ENCODE results near the gene IQGAP2. TPM values are rescaled to one million over a fixed set of nuclear protein-coding genes. Genes with fewer than 3 reads are reported as not detected.
A peak's percentile ranks its signal among the peaks of the same experiment; 100 is the strongest.

IQGAP2 gene
- total and polyA plus RNA-seq, 9 of the 15 experiments (the other 6 are each of a cell fraction or from before 2014, with no cell fraction given): 8.7 to 23.2 (median 17.4) TPM

DNA sequence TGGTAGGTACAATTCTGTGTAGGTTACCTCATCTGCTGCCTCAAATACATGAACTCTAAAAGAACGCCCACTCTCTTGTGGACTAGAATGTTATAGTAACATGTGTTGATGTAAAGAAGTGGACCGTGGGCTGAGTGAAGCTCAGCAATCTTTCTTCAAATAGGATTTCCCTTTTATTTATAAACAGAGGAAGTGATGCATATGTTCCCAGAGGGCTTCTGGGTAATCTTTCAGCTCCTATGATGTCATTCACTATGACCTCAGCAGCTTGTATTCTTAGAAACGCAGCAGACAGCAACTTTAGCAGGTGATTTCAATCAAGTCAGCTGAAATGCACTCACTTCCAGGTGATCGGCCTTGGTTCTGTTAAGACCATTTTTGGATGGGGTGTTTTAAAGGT, 205.7 kb downstream of the IQGAP2 start:
- Histone ChIP-seq H3K9me3 (replicated peaks; ENCODE audit: control insufficient read depth, insufficient read depth, low read depth, low read length) (no peaks in the 10 kb centered on the region), H3K27ac (ENCODE audit: extremely low read depth, low read depth, low read length) (no peak overlapping the region; the same call in 2 of the 3 replicates), H3K79me2 (ENCODE audit: control insufficient read depth, insufficient read depth, low read length) (no peaks in the 10 kb centered on the region), H3K4me3 (no peak overlapping the region), H2AFZ (ENCODE audit: low read depth, low read length) (no peak overlapping the region; the same call in 1 of the 2 replicates), H3K36me3 (ENCODE audit: control insufficient read depth, insufficient read depth, low read length) (no peaks in the 10 kb centered on the region), H3K4me1 (replicated peaks in 1 of 2; ENCODE audit: control insufficient read depth in 2 of 2, insufficient read depth in 2 of 2, low read length in 2 of 2) (peaks cover 0 to 2% of the 10 kb centered on the region in 2 experiments; a peak in 1 of 5 replicates), H3K9me1 (ENCODE audit: control insufficient read depth, insufficient read depth, low read length) (no peaks in the 10 kb centered on the region), H3K27me3 (ENCODE audit: control insufficient read depth in 2 of 2, insufficient read depth in 2 of 2, low read length in 2 of 2) (no peaks in the 10 kb centered on the region), H3K9ac (ENCODE audit: insufficient read depth in 1 of 2, low read depth in 2 of 2, low read length in 2 of 2) (no peak overlapping the region), H3K4me2 (ENCODE audit: insufficient read depth, low read length) (no peak overlapping the region), H4K20me1 (replicated peaks; ENCODE audit: control insufficient read depth, insufficient read depth, low read length) (no peaks in the 10 kb centered on the region)
- DNase-seq (ENCODE audit: extremely low read depth in 1 of 4, low spot score in 3 of 4): peak in 2 of 4 experiments; percentile 16 to 58
- 38% methylated on average over 4 of the region's 4 CpGs for WGBS (ENCODE audit: insufficient coverage, low coverage, missing lambda C conversion rate)
- ATAC-seq: peak; percentile 77
- CTCF ChIA-PET (ENCODE audit: low intra/inter-chr PET ratio): no interaction called here
- POLR2A ChIA-PET: interaction anchor here (0.6 to 1.7 kb wide), 5 partner anchors 26 to 591 kb away, joined by 3 to 5 read pairs (median 3); no protein-coding TSS in a partner anchor
- peak; percentile 65 for FAIRE-seq
- intact Hi-C loops (cut with micrococcal nuclease): no loop called here
- no TSS peak for BruUV-seq (replicated peaks)
- in situ Hi-C loops (cut with MboI): loop anchor here (10.0 kb wide), 1 partner anchor 406 kb away; no protein-coding TSS in a partner anchor
- TF ChIP-seq ZNF316 (IDR thresholded peaks at IDR 0.05) (no peak), TAF9B (IDR thresholded peaks at IDR 0.05; ENCODE audit: partially characterized antibody) (peak; percentile 75), FOXK2 (conservative IDR thresholded peaks at IDR 0.05 in 1 of 2, IDR thresholded peaks at IDR 0.05 in 1 of 2; ENCODE audit: low read depth in 2 of 2) (peak in 1 of 2 experiments; percentile 30; a peak in 1 of 4 replicates), NCOA1 (IDR thresholded peaks at IDR 0.05; ENCODE audit: low read depth) (0 out of 2 replicates have a peak, but pooled peaks have one; percentile 27), STAT5A (IDR thresholded peaks at IDR 0.05; ENCODE audit: borderline replicate concordance, low read length) (peak; percentile 47; the same call in 1 of the 2 replicates), DACH1 (IDR thresholded peaks at IDR 0.05; ENCODE audit: partially characterized antibody) (peak; percentile 21), ATF7 (IDR thresholded peaks at IDR 0.05) (peak; percentile 97), ATF1 (CRISPR knock-in tag; IDR thresholded peaks at IDR 0.05) (no peak), ATF1 (tag; IDR thresholded peaks at IDR 0.05) (peak; percentile 72), ZNF354B (CRISPR knock-in tag; IDR thresholded peaks at IDR 0.05) (no peak), ZEB2 (IDR thresholded peaks at IDR 0.05) (no peak), GABPA (tag; conservative IDR thresholded peaks at IDR 0.05; ENCODE audit: low read depth) (peak; percentile 61), HEY1 (CRISPR knock-in tag; IDR thresholded peaks at IDR 0.05; ENCODE audit: borderline replicate concordance) (no peak), RBM14 (IDR thresholded peaks at IDR 0.05; ENCODE audit: borderline replicate concordance, insufficient read depth, low read depth, low read length) (no peak), SMAD2 (IDR thresholded peaks at IDR 0.05; ENCODE audit: low read depth, low read length) (no peak), NFXL1 (CRISPR knock-in tag; IDR thresholded peaks at IDR 0.05) (no peak), EGR1 (conservative IDR thresholded peaks at IDR 0.05) (peak; percentile 24; the same call in 1 of the 2 replicates), PTBP1 (IDR thresholded peaks at IDR 0.05; ENCODE audit: low read depth, low read length) (no peak), JUN (IDR thresholded peaks at IDR 0.05; ENCODE audit: borderline replicate concordance, low read depth, low read length) (peak; percentile 86), JUN (CRISPR knock-in tag; IDR thresholded peaks at IDR 0.05; ENCODE audit: borderline replicate concordance) (0 out of 2 replicates have a peak, but pooled peaks have one; percentile 37), BRF1 (IDR thresholded peaks at IDR 0.05; ENCODE audit: borderline replicate concordance, extremely low read depth, insufficient read length) (no peak), ZNF197 (CRISPR knock-in tag; IDR thresholded peaks at IDR 0.05; ENCODE audit: low read depth) (no peak), GATA2 (CRISPR knock-in tag; IDR thresholded peaks at IDR 0.05) (no peak)
- TF ChIP-seq, protein P1, sequence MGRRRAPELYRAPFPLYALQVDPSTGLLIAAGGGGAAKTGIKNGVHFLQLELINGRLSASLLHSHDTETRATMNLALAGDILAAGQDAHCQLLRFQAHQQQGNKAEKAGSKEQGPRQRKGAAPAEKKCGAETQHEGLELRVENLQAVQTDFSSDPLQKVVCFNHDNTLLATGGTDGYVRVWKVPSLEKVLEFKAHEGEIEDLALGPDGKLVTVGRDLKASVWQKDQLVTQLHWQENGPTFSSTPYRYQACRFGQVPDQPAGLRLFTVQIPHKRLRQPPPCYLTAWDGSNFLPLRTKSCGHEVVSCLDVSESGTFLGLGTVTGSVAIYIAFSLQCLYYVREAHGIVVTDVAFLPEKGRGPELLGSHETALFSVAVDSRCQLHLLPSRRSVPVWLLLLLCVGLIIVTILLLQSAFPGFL (CRISPR knock-in tag; IDR thresholded peaks at IDR 0.05): no peak
